HG03139 (cell line): Measurements from ENCODE around the gene TJP1.
"Not testable (repeated sequence)": the region's sequence is repeated elsewhere in the genome, so short reads cannot be mapped to it uniquely, and the experiment has no call there.

Experiments used
- ATAC-seq: cut with Tn5 transposase; IDR thresholded peaks from one replicate; pipeline ENCODE4 v1.9.1; 2021; ENCODE audit not compliant: unreplicated experiment

Gene TJP1

GRCh38 chr15:29670266-29670665 is 152.0 kb downstream of the TJP1 start:
- ATAC-seq: no peak

- ATAC-seq: no peak
Measured at GRCh38 chr15:29669823-29670222, 152.4 kb downstream of the TJP1 start.

GRCh38 chr15:29668120-29668602 is 154.1 kb downstream of the TJP1 start:
- ATAC-seq: no peak

GRCh38 chr15:29666241-29666640 is 156.0 kb downstream of the TJP1 start:
- no peak for ATAC-seq

GRCh38 chr15:29665444-29666003 is 156.7 kb downstream of the TJP1 start:
- no peak for ATAC-seq

GRCh38 chr15:29664406-29664805 is 157.9 kb downstream of the TJP1 start:
- no peak for ATAC-seq

- not testable (repeated sequence) for ATAC-seq
Measured at GRCh38 chr15:29657476-29657817, 164.8 kb downstream of the TJP1 start.

- no peak for ATAC-seq
Measured at GRCh38 chr15:29656636-29657475, 165.4 kb downstream of the TJP1 start.

GRCh38 chr15:29652595-29652994 is 169.7 kb downstream of the TJP1 start:
- ATAC-seq: no peak

- ATAC-seq: no peak
Measured at GRCh38 chr15:29651476-29652233, 170.6 kb downstream of the TJP1 start.
